SK-N-SH (cell line): ENCODE results near the gene BCR.

Experiments
- ELF1 ChIP-seq: IDR thresholded peaks from 2 replicates; pipeline ENCODE4 v1.4.0; 2012
- EP300 ChIP-seq, 2 experiments: IDR thresholded peaks; 2 replicates each; pipeline versions ENCODE4 v1.4.0 to v1.6.1; 2012; ENCODE audit warnings: borderline replicate concordance in 1 of 2, low read depth in 1 of 2, low read length in 1 of 2
- FOSL2 ChIP-seq: IDR thresholded peaks from 2 replicates; pipeline ENCODE4 v1.4.0; 2012; ENCODE audit warnings: low read depth, mild to moderate bottlenecking, moderate library complexity, borderline replicate concordance
- GABPA ChIP-seq: IDR thresholded peaks from 2 replicates; pipeline ENCODE4 v1.4.0; 2012; ENCODE audit warnings: low read depth, mild to moderate bottlenecking
- NFIC ChIP-seq: IDR thresholded peaks from 2 replicates; pipeline ENCODE4 v1.4.0; 2012; ENCODE audit warnings: borderline replicate concordance
- NRF1 ChIP-seq: IDR thresholded peaks from 2 replicates; pipeline ENCODE4 v1.6.1; 2012; ENCODE audit warnings: low read depth, mild to moderate bottlenecking, low read length
- POLR2AphosphoS5 ChIP-seq: IDR thresholded peaks from 2 replicates; pipeline ENCODE4 v1.6.1; 2012; ENCODE audit warnings: low read depth, low read length
- RAD21 ChIP-seq: IDR thresholded peaks from 2 replicates; pipeline ENCODE4 v1.6.1; 2012; ENCODE audit warnings: mild to moderate bottlenecking, low read length
- RXRA ChIP-seq: IDR thresholded peaks from 2 replicates; pipeline ENCODE4 v1.4.0; 2012; ENCODE audit warnings: low read depth, mild to moderate bottlenecking, borderline replicate concordance
- SIN3A ChIP-seq: IDR thresholded peaks from 2 replicates; pipeline ENCODE4 v1.6.1; 2012; ENCODE audit warnings: low read depth, mild to moderate bottlenecking, low read length, moderate library complexity, borderline replicate concordance
- TAF1 ChIP-seq: IDR thresholded peaks from 2 replicates; pipeline ENCODE4 v1.6.1; 2012; ENCODE audit warnings: low read depth, mild to moderate bottlenecking, low read length, moderate library complexity, borderline replicate concordance
- TF ChIP-seq, protein P1 (sequence below): fragments of 200-600 bp; sonication (generic); IDR thresholded peaks from 2 replicates; pipeline ENCODE4 v1.6.1; 2017; ENCODE audit warnings: antibody characterized with exemption, mild to moderate bottlenecking, moderate library complexity
- TF ChIP-seq, protein P2 (sequence below): IDR thresholded peaks from 2 replicates; pipeline ENCODE4 v1.6.1; 2012; ENCODE audit warnings: mild to moderate bottlenecking, low read depth, low read length, moderate library complexity
- TF ChIP-seq, protein P3 (sequence below): IDR thresholded peaks from 2 replicates; pipeline ENCODE4 v1.4.0; 2012; ENCODE audit warnings: low read depth, borderline replicate concordance

DNA sequence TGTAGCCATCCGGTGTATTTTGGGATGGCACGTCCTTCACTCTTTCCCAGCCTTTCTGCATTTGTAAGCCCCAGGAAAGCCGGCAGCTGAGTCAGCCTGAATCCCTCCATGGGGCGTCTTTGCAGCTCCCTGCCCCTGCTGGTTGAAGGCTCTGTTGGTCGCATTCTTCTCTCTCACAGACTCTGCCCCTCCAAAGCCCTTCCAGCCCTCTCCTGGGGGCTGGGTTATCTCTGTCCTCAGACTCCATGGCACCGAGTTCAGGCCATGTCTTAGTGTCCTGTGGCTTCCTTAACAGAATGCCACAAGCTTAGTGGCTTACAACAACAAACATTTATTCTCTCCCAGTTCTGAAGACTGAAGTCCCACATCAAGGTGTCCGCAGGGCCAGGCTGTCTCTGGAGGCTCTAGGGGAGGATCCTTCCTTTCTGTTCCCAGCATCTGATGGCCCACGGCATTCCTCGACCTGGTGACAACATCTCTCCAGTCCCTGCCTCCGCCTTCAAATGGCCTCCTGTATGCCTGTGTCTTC is 62.2 kb downstream of the BCR start:
- no peak for TF ChIP-seq POLR2AphosphoS5
- TF ChIP-seq, protein P1, sequence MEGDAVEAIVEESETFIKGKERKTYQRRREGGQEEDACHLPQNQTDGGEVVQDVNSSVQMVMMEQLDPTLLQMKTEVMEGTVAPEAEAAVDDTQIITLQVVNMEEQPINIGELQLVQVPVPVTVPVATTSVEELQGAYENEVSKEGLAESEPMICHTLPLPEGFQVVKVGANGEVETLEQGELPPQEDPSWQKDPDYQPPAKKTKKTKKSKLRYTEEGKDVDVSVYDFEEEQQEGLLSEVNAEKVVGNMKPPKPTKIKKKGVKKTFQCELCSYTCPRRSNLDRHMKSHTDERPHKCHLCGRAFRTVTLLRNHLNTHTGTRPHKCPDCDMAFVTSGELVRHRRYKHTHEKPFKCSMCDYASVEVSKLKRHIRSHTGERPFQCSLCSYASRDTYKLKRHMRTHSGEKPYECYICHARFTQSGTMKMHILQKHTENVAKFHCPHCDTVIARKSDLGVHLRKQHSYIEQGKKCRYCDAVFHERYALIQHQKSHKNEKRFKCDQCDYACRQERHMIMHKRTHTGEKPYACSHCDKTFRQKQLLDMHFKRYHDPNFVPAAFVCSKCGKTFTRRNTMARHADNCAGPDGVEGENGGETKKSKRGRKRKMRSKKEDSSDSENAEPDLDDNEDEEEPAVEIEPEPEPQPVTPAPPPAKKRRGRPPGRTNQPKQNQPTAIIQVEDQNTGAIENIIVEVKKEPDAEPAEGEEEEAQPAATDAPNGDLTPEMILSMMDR: no peak
- no peak for TF ChIP-seq GABPA
- no peak for TF ChIP-seq NRF1
- no peak for TF ChIP-seq FOSL2
- TF ChIP-seq, protein P2, sequence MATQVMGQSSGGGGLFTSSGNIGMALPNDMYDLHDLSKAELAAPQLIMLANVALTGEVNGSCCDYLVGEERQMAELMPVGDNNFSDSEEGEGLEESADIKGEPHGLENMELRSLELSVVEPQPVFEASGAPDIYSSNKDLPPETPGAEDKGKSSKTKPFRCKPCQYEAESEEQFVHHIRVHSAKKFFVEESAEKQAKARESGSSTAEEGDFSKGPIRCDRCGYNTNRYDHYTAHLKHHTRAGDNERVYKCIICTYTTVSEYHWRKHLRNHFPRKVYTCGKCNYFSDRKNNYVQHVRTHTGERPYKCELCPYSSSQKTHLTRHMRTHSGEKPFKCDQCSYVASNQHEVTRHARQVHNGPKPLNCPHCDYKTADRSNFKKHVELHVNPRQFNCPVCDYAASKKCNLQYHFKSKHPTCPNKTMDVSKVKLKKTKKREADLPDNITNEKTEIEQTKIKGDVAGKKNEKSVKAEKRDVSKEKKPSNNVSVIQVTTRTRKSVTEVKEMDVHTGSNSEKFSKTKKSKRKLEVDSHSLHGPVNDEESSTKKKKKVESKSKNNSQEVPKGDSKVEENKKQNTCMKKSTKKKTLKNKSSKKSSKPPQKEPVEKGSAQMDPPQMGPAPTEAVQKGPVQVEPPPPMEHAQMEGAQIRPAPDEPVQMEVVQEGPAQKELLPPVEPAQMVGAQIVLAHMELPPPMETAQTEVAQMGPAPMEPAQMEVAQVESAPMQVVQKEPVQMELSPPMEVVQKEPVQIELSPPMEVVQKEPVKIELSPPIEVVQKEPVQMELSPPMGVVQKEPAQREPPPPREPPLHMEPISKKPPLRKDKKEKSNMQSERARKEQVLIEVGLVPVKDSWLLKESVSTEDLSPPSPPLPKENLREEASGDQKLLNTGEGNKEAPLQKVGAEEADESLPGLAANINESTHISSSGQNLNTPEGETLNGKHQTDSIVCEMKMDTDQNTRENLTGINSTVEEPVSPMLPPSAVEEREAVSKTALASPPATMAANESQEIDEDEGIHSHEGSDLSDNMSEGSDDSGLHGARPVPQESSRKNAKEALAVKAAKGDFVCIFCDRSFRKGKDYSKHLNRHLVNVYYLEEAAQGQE: no peak
- TF ChIP-seq SIN3A: no peak
- TF ChIP-seq RAD21: no peak
- no peak for TF ChIP-seq TAF1
- TF ChIP-seq ELF1: no peak
- TF ChIP-seq, protein P3, sequence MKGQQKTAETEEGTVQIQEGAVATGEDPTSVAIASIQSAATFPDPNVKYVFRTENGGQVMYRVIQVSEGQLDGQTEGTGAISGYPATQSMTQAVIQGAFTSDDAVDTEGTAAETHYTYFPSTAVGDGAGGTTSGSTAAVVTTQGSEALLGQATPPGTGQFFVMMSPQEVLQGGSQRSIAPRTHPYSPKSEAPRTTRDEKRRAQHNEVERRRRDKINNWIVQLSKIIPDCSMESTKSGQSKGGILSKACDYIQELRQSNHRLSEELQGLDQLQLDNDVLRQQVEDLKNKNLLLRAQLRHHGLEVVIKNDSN: no peak
- no peak for TF ChIP-seq EP300 (IDR thresholded peaks at IDR 0.05; ENCODE audit: borderline replicate concordance in 1 of 2, low read depth in 1 of 2, low read length in 1 of 2)
- no peak for TF ChIP-seq RXRA
- no peak for TF ChIP-seq NFIC
